Peyer's patch (tissue), 4 donors: ENCODE measurements around the gene SNX20. TPM values are rescaled to one million over a fixed set of nuclear protein-coding genes. Genes with fewer than 3 reads are reported as not detected.

Experiments
- DNase-seq, 3 donors: peaks; one replicate each; pipeline ENCODE4 v3.0.0-alpha.2; 2017 to 2019
- H3K27ac ChIP-seq, 4 donors: fragments of 200-600 bp; sonication (generic); one replicate each; pipeline ENCODE4 v1.5.1; 2016 to 2019
- H3K27me3 ChIP-seq, 2 donors: fragments of 200-600 bp; sonication (generic); one replicate each; pipeline ENCODE4 v1.5.1; 2019
- H3K36me3 ChIP-seq, 3 donors: fragments of 200-600 bp; sonication (generic); one replicate each; pipeline ENCODE4 v1.5.1; 2016 to 2019
- H3K4me1 ChIP-seq, 4 donors: fragments of 200-600 bp; sonication (generic); one replicate each; pipeline ENCODE4 v1.5.1; 2016 to 2019
- H3K4me3 ChIP-seq, 4 donors: fragments of 200-600 bp; sonication (generic); 1 replicate in 3 of 4; 2 replicates in 1 of 4; pipeline ENCODE4 v1.5.1; 2016 to 2019; ENCODE audit warnings: mild to moderate bottlenecking in 1 of 4
- H3K9me3 ChIP-seq, 4 donors: fragments of 200-600 bp; sonication (generic); one replicate each; pipeline ENCODE4 v1.5.1; 2016 to 2019; ENCODE audit warnings: mild to moderate bottlenecking in 1 of 4
- POLR2A ChIP-seq, 2 donors: fragments of 450-650 bp; IDR thresholded peaks; one replicate each; pipeline ENCODE4 v1.5.1; 2017; ENCODE audit warnings: antibody characterized with exemption in 2 of 2, mild to moderate bottlenecking in 2 of 2, moderate library complexity in 2 of 2
- total RNA-seq, 4 donors: library from RNA; depleted of rRNA; stranded (reverse); fragments of >200 nt; gene quantifications; one replicate each; pipeline ENCODE4 v1.1.0, GENCODE V29; 2016
- TF ChIP-seq, protein P1 (sequence below), 6 experiments: fragments of 450-650 bp in 4 of 6; fragments of 200-600 bp in 2 of 6; sonication (generic) in 1 of 6; IDR thresholded peaks; one replicate each; pipeline ENCODE4 v1.5.1; 2017 to 2019; ENCODE audit warnings: antibody characterized with exemption in 6 of 6, mild to moderate bottlenecking in 3 of 6, moderate library complexity in 1 of 6

SNX20 gene
- total RNA-seq, 4 donors from 2014 or later, result 1.3 to 10.7 (median 2.3) TPM

DNA sequence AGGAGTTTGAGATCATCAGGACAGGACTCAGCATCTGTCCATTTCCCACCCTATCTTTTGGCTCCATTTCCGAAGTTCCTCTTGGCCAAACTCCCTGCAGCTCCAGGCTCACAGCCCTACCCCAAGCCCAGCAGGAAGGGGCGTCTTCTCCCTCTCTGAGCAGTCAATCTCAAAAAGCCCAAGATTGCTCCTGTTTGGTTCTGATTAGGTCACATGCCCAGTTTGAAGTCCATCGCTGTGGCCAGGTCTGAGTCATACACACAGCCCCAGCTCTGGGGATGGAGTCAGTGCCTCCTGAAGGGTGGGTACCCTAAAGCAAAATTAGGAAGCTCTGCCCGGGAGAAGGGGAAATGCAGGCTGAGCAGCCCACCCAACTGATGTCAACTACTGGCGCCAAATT, 23.9 kb downstream of the SNX20 start:
- Histone ChIP-seq H3K27ac (no peak overlapping the region), H3K9me3 (no peaks in the 10 kb centered on the region), H3K4me3 (no peak overlapping the region), H3K4me1 (no peaks in the 10 kb centered on the region), H3K36me3 (no peaks in the 10 kb centered on the region), H3K27me3 (no peaks in the 10 kb centered on the region)
- no peak for DNase-seq
- TF ChIP-seq, protein P1, sequence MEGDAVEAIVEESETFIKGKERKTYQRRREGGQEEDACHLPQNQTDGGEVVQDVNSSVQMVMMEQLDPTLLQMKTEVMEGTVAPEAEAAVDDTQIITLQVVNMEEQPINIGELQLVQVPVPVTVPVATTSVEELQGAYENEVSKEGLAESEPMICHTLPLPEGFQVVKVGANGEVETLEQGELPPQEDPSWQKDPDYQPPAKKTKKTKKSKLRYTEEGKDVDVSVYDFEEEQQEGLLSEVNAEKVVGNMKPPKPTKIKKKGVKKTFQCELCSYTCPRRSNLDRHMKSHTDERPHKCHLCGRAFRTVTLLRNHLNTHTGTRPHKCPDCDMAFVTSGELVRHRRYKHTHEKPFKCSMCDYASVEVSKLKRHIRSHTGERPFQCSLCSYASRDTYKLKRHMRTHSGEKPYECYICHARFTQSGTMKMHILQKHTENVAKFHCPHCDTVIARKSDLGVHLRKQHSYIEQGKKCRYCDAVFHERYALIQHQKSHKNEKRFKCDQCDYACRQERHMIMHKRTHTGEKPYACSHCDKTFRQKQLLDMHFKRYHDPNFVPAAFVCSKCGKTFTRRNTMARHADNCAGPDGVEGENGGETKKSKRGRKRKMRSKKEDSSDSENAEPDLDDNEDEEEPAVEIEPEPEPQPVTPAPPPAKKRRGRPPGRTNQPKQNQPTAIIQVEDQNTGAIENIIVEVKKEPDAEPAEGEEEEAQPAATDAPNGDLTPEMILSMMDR (IDR thresholded peaks at IDR 0.05), result no peak
- TF ChIP-seq POLR2A (IDR thresholded peaks at IDR 0.05), result no peak

DNA sequence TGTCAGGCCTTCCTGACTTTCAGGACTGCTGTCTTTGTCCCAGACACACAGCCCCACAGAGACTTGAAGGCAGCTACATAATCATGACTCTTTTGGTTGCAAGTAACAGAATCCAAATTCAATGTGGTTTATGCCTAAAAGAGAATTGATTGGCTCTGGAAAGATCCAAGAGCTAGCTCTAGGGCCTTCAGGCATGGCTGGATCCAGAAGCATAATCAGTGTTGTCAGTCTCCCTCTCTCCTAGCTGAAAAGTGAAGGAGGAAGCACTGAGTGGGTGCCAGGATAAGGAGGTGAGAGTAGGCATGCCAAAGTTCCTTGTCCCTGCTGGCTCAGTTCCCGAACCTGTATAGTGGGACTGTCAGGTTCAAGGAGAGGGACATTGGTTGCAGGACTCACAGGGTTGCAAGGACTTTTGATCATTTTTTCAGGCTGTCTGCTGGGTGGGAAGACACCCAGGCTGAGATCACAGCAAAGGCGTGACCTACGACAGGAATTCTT, 25.5 kb downstream of the SNX20 start:
- Histone ChIP-seq H3K27ac (no peak overlapping the region), H3K4me1 (no peaks in the 10 kb centered on the region), H3K4me3 (no peak overlapping the region), H3K9me3 (no peaks in the 10 kb centered on the region), H3K27me3 (no peaks in the 10 kb centered on the region), H3K36me3 (no peaks in the 10 kb centered on the region)
- DNase-seq, result no peak
- TF ChIP-seq POLR2A (IDR thresholded peaks at IDR 0.05), result no peak
- TF ChIP-seq, protein P1 (IDR thresholded peaks at IDR 0.05), result no peak

DNA sequence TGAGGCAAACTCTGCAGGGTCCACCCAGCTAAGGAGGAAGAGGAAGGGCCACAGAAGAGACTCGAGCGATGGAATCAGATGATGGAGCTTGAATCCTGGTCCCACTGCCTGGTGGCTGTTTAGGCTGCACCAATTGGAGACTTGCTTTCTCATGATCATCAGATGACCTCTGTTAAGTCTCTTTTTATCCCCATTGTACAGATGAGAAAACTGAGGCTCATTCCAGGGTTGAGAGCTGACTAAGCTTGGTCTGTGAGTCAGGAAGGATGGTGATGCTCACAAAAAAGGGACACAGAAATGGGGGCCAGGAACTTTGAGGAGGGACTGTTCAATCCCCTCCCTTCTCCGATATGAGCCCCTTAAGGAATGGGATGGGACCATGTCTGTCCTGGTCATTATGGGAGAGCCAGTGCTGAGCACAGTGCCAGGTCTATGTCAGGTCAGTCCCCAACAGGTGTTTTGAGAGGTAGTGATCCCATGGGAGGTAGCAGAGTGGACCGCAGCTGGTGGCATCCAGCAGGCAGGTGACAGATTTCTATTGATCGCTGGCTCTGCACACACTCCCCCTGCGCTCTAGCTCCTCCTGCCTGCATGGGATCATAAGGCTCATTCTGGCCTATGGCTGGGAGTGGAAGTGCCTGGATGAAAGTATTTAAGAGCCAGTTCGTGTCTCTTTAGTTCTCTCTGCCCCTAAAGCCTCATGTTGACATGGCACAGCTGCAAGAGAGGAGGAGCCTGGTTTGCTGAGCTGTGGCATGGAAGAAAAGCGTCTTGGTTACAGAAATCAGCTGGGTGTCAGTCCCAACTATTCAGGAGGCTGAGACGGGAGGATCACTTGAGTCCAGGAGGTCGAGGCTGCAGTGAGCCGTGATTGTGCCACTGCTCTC, 27.2 kb downstream of the SNX20 start:
- no peak overlapping the region for H3K27ac ChIP-seq
- no peaks in the 10 kb centered on the region for H3K27me3 ChIP-seq
- H3K4me3 ChIP-seq, result no peak overlapping the region
- H3K4me1 ChIP-seq, result no peaks in the 10 kb centered on the region
- no peaks in the 10 kb centered on the region for H3K9me3 ChIP-seq
- DNase-seq, result no peak
- H3K36me3 ChIP-seq, result no peaks in the 10 kb centered on the region
- no peak for TF ChIP-seq POLR2A (IDR thresholded peaks at IDR 0.05)
- TF ChIP-seq, protein P1 (IDR thresholded peaks at IDR 0.05), result no peak

DNA sequence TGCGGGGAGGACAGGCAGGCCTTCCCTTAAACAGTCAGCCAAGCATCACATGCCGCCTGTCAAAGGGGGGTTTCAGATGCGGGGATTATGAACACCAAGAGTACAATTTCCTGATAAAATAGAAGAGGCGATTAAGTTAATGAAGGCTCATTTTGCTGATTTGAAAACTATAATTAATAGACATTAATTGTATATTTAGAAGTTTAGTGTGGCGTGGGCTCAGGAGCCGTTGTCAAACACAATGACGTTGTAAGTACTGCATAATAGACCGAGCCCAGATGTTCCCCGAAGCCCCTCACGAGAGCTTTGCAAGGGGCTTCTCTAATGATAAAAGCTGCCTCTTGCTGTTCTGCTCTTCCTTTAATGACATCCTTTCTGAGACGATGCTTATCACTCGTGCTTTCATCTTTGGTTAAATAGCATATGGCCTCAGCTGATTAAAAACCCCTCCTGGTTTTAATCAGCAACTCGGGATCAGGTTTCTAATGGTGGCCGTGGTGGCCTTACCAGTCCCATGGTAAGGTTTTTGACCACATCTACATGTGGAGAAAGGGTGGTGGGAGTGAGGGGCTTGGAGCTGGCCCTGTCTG, 28.2 kb downstream of the SNX20 start:
- Histone ChIP-seq H3K27me3 (no peaks in the 10 kb centered on the region), H3K4me3 (no peak overlapping the region), H3K36me3 (no peaks in the 10 kb centered on the region), H3K4me1 (no peaks in the 10 kb centered on the region), H3K9me3 (no peaks in the 10 kb centered on the region), H3K27ac (no peak overlapping the region)
- DNase-seq, result no peak
- TF ChIP-seq, protein P1 (IDR thresholded peaks at IDR 0.05), result no peak
- TF ChIP-seq POLR2A (IDR thresholded peaks at IDR 0.05), result no peak

DNA sequence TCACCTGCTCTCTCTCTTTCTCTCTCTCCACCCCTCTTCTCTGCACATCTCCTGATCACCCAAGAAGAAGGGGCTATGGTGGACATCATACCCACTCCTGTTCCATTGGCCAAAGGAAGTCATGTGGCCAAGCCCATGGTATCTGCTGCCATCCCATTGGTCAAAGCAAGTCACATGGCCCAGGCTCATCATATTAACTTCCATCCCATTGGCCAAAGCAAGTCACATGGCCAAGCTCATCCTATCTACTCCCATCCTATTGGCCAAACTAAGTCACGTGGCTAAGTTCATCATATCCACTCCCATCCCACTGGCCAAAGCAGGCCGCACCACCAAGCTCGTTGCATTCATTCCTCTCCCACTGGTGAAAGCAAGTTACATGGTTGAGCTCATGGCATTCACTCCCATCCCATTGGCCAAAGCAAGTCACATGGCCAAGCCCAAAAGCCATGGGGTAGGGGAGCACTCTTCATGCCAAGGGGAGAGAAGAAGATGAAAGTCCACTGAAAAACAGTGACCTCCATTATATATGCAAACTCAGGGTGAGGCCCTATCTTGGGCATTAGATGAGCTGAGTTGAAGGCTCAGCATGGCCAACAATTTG, 29.2 kb downstream of the SNX20 start:
- H3K27ac ChIP-seq, result no peak overlapping the region
- no peaks in the 10 kb centered on the region for H3K27me3 ChIP-seq
- H3K9me3 ChIP-seq, result no peaks in the 10 kb centered on the region
- TF ChIP-seq, protein P1 (IDR thresholded peaks at IDR 0.05), result no peak
- TF ChIP-seq POLR2A (IDR thresholded peaks at IDR 0.05), result no peak
- H3K4me3 ChIP-seq, result no peak overlapping the region
- H3K4me1 ChIP-seq, result no peaks in the 10 kb centered on the region
- no peaks in the 10 kb centered on the region for H3K36me3 ChIP-seq
- no peak for DNase-seq
